ENCODE results near the gene GNPNAT1. TPM values are rescaled to one million over a fixed set of nuclear protein-coding genes. Genes with fewer than 3 reads are reported as not detected.

GNPNAT1 gene
- total RNA-seq, 1 experiment from 2014 or later = 33.7 TPM

- no peak for TF ChIP-seq ZNF274 (IDR thresholded peaks at IDR 0.05; ENCODE audit: low read depth, low read length)
Observed at GRCh38 chr14:52733824-52734223, 57.6 kb downstream of the GNPNAT1 start (continued).

- RAD21 ChIA-PET (ENCODE audit: low non-redundant PET in 1 of 2, low total read pairs in 2 of 2, uncharacterized antibody in 2 of 2, unreplicated experiment in 2 of 2) = no interaction called here
- Histone ChIP-seq H3K27me3 (ENCODE audit: insufficient read depth, low read length) (no peaks in the 10 kb centered on the region), H3K36me3 (ENCODE audit: control insufficient read depth in 1 of 2, insufficient read depth in 2 of 2, low read length in 2 of 2) (peaks cover 11 to 18% of the 10 kb centered on the region in 2 experiments; a peak in 3 of 4 replicates), H3K27ac (ENCODE audit: low read depth, low read length) (peak overlapping the region; percentile 73), H2AFZ (ENCODE audit: low read depth, low read length, poor library complexity, severe bottlenecking) (peak overlapping the region; percentile 53), H3K4me2 (ENCODE audit: low read length) (peak overlapping the region; percentile 79), H3K4me1 (ENCODE audit: control insufficient read depth in 1 of 2, insufficient read depth in 2 of 2, low read length in 2 of 2) (peaks cover 6 to 14% of the 10 kb centered on the region in 2 experiments), H3K9me3 (ENCODE audit: control insufficient read depth in 1 of 2, insufficient read depth in 1 of 2, low read depth in 1 of 2, low read length in 2 of 2) (no peaks in the 10 kb centered on the region), H3K9ac (ENCODE audit: low read length) (peak overlapping the region; percentile 95), H3K79me2 (ENCODE audit: insufficient read depth, low read length) (peaks cover 22% of the 10 kb centered on the region), H3K9me2 (ENCODE audit: insufficient read depth) (no peaks in the 10 kb centered on the region), H4K20me1 (ENCODE audit: insufficient read depth) (peaks cover 11% of the 10 kb centered on the region; the same call in 1 of the 2 replicates), H3K4me3 (replicated peaks in 1 of 2; ENCODE audit: low read depth in 1 of 2, low read length in 2 of 2) (peak overlapping the region; percentile 96)
- DNase-seq (ENCODE audit: low read depth, low spot score) (no peak), ATAC-seq (no peak)
- intact Hi-C loops (cut with micrococcal nuclease) = no loop called here
- no TSS peak for BruUV-seq (replicated peaks)
- CTCF ChIA-PET = no interaction called here
- POLR2A ChIA-PET = interaction anchor here (1.0 kb wide), 1 partner anchor 11 kb away, joined by 6 read pairs; no protein-coding TSS in a partner anchor
- TF ChIP-seq SP1 (IDR thresholded peaks at IDR 0.05; ENCODE audit: low read depth) (no peak), ZFX (IDR thresholded peaks at IDR 0.05) (no peak), SIN3A (IDR thresholded peaks at IDR 0.05; ENCODE audit: low read depth) (no peak), RAD21 (IDR thresholded peaks at IDR 0.05; ENCODE audit: low read depth) (no peak), FOSL1 (IDR thresholded peaks at IDR 0.05; ENCODE audit: low read depth) (no peak), ZBTB33 (IDR thresholded peaks at IDR 0.05; ENCODE audit: extremely low read depth, insufficient replicate concordance, low read length) (no peak), EZH2 (IDR thresholded peaks at IDR 0.05) (no peak), CBX3 (IDR thresholded peaks at IDR 0.05; ENCODE audit: low read depth) (no peak), SRF (IDR thresholded peaks at IDR 0.05; ENCODE audit: low read depth) (no peak), TCF7L2 (IDR thresholded peaks at IDR 0.05; ENCODE audit: borderline replicate concordance, extremely low read depth, insufficient read depth, insufficient read length) (no peak)
Observed at GRCh38 chr14:52730709-52731111, 60.7 kb downstream of the GNPNAT1 start.

All from HCT116 (cell line).